HG03575 (cell line): ENCODE results near the gene FOXL3.

Experiments used
- ATAC-seq: cut with Tn5 transposase; IDR thresholded peaks from one replicate; pipeline ENCODE4 v1.9.1; 2021; ENCODE audit not compliant: unreplicated experiment, insufficient number of reproducible peaks, low FRiP score; ENCODE audit errors: extremely low read depth

Gene FOXL3

DNA sequence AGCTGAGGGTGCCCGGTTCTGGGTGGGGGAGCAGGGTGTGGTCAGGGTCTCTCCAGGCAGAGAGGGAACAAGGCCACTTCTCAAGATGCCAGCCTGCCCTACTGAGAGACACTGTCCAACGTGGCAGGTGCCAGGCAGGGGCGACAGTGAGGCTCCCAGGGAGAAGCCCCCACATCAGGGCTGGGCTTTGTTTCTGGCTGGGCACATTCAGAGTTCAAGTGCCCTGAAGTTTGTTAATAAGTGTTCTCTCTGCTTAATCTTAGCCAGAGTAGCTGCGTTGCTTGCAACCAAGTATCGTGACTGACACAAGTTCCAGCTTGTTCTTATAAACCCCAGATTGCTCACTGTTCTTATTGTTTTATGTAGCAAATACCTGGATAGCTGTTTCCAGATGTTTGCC lies 21.8 kb downstream of the FOXL3 start:
- ATAC-seq: no peak

DNA sequence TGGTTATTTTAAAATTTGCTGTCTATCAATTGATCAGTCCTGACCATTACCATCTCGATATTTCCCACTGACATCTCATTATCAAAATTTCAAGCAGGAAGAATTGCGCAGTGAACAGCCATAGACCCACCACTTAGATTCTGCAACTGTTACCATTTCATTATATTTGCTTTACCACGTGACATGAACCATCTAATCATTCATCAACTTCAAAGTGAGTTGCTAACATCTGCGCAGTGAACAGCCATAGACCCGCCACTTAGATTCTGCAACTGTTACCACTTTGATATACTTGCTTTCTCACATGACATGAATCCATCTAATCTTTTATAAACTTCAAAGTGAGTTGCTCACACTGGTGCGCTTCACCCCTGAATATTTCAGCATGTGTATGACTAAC lies 22.5 kb downstream of the FOXL3 start:
- ATAC-seq: no peak

DNA sequence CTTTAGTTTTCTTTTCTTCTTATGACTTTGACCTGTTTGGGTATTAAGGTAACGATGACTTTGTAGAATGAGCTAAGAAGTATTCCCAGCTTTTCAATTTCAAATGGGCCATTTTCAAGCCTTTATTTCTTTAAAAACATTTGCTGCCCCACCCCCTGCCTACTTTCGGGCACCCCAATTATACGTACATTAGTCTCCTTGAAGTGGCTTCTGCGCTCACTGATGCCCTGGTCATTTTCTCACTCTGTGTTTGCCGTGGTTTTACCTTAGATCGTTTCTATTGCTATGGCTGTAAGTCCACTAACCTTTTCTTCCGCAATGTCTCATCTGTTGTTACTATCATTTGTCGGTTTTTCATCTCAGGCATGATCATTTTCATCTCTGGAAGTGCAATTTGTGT lies 24.9 kb downstream of the FOXL3 start:
- no peak for ATAC-seq

DNA sequence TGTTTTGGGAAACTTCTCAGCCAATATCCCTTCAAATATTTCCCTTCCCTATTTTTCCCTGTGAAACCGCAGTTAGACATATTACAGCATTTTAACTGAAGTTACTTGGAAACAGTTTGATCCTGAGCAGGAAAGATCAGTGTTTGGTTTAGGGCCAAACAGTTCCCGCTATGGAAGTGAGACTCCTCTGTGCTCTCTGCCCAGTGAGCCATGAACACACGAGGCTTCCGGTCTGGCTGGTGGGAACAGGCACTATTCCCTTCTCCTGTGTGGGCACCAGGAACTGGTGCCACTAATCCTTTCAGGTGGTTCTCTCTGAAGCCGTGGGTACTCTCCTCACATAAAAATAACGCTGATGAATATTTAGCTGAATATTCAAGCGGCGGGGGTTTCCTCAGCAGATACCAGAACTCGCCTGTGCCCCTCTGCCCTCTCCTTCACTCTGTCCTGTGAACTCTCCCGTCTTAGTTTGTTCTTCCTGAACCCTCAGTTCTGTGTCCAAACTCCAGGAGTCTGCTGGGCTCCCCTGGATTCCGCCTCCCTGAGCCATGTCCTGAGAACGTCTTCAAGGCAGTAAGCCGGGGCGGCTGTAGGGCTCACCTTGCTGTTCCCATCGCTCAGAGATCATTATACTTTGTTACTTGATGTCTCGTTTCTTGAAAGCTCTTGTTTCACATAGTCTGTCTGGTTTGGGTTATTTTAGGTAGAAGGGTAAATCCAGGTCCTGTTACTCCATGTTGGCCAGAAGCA lies 25.7 kb downstream of the FOXL3 start:
- ATAC-seq: no peak

DNA sequence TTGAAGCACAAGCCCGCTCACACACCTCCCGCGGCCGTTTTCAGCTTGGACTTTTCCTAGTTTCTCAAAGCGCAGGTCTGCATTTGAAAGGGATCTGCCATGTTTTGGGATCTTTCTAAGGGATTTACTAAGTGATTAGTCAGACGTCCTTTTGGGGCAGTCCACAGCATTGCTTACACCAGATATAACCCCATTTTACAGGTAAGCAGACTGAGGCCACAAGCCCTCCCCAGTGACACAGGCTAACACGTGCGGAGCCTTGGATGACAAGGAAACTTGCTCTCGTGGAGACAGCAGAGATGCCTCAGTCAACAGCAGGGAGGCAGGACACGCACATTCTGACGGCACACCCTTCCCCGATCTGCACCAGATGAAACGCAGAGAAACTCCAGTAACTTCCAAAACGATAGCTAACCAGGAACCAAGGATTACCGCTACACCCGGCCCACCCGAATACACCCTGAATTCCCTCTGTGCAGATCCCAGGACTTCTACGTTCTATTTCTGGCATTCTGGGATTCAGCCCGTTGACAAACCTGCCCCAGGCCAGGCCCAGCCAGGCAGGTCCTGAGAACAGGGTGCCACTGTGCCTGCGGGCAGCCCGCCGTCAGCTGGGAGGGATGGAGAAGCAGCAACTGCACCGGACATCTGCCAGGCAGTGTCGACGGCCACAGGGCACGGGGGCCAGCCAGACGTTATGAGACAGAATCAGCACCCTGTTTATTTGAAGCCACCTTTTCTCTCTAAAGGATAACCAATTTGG lies 27.9 kb downstream of the FOXL3 start:
- ATAC-seq: no peak

DNA sequence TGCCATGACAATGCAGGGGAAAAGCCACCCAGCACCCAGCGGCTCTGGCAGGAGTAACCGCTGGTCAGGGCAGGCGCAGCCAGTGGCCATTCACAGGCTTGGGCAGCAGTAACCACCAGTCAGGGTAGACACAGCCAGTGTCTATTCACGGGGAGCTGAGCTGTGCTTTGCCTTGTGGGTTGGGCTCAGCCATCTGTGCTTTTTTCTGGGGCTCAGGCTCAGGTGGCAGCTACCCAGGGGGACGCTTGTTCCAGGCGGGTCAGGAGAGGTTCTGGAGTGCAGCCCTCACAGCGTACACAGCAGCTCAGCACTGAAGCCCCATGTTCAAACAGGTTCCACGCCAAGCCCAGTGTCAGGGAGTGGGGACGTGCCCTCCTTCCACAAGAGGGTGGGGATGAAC lies 28.5 kb downstream of the FOXL3 start:
- ATAC-seq: no peak

DNA sequence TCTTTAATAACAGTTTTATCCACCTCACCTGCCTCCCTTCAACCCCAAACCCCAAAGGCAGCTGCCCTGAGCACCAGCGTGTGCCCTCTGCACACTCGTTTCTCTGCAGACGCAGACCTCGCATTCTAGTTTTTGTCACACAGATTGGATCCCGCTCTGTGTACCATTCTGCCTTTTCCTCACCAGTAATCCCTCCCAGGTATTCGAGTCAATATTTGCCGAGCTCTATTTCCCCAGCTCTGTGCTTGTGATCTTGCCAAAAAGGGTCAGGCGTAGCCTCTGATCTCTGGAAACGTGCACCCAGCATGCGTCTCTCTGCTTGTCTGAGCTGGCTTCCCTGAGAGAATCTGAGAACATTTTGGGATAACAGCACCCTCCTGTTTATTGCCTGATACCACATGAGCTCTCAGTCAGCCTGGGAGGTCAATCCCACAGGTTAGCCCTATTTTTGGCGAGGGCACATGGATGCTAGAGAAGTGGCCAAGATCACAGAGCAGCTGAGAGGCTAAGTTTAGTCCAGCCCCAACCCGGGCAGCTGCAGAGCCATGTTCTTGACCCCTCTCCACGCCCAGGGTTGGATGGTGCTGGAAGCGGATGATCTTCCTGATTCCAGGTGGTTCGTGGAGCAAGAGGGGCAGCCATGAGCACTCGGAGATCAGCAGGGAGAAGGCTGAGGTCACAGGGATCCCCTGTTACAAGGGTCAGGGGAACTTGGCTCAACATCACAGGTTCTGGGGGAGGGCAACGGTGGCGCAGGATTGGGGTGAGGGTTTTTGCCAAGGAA lies 29.1 kb downstream of the FOXL3 start:
- ATAC-seq: no peak

DNA sequence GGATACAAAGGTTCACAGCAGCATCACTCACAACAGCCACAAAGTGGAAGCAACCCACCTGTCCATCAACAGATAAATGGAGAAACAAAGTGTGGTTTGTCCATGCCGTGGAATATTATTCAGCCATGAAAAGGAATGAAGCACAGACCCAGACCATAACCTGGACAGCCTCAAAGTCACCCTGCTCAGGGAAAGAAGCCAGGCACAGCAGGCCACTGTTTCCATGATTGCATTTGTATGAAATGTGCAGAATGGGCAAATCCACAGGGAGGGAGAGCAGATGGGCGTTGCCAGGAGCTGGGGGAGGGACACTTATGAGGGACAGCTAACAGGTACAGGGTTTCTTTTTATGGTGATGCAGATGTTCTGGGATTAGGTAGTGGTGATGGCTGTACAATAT lies 30.3 kb downstream of the FOXL3 start:
- ATAC-seq: no peak

DNA sequence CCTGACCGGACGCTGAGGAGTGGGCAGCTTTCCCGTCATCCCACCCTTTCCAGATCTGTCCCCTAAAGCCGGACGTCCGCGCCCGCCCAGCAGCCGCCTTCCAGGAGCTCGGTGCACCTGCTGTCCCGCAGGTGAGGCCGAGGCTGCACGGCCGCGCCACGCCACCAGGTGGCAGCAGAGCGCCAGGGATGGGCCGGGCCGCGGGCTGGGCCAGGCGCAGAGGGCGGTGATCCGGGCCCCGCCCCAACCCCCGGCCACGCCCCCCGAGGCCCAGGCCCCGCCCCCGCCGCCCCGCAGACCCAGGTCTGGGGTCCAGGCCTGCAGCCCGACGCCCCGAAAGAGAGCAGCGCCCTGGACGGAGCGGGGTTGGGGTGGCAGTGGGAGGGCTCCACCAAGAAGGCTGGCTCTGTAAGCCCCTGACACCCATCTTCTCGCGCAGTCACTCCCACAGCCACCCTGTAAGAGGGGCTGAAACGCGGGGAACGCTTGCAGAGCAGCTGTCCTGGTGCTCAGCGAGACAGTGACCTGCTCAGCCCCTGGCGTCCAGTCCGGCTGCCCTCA lies 32.2 kb downstream of the FOXL3 start:
- no peak for ATAC-seq

DNA sequence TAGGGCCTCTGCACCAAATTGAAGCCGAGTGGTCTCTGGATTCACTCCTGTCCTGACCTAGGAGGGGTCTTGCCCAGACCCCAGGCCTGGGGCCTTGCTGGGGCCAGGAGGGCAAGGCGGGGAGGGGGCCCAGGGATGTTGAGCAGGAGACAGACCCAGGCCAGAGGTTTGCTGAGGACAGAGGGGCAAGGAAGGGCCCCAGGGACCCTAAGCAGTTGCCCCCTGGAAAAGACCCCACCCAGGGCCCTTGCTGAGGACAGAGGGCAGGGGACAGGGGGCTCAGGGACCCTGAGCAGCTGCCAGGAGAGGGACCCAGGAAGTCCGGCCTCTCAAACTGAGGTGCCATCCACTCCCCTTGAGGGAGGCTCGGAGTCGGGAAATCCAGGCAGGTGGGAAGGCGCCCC lies 32.7 kb downstream of the FOXL3 start:
- ATAC-seq: no peak

DNA sequence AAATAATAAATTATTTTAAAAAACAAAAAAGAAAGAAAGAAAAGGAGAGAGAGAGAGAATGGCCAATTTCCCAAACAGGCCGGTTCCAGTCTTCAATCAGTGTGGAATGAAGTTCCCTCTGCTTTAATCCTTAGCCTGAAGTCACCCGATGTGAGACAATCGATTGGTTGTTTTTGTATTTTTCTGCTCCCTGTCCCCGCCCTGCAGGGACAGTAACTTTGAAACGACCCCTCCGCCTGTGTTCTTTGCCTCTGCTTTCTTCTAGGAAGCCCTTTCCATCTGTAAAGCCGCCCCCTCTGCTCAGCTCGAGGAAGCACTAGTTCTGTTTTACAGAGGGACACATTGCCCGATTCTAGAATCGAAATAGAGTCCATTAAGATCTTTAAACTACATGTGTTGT lies 33.4 kb downstream of the FOXL3 start:
- no peak for ATAC-seq

DNA sequence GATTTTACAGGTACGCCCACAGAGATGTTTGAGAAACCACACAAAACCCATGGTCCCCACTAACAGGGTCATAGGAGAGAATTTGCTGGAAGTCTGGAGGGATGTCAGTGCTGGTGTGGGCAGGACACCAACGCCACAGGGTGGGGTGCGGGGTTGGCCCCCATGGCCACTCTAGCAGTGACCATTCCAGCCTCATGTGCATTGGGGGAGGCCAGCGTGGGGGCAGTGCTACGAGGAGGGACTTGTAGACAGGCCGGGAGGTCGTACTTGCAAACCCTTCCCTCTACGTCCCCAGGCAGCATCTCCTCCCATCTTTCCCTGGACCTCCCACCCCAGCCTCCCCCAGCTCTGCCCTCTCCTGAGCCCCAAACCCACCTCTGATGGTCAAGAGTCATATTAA lies 34.0 kb downstream of the FOXL3 start:
- no peak for ATAC-seq

DNA sequence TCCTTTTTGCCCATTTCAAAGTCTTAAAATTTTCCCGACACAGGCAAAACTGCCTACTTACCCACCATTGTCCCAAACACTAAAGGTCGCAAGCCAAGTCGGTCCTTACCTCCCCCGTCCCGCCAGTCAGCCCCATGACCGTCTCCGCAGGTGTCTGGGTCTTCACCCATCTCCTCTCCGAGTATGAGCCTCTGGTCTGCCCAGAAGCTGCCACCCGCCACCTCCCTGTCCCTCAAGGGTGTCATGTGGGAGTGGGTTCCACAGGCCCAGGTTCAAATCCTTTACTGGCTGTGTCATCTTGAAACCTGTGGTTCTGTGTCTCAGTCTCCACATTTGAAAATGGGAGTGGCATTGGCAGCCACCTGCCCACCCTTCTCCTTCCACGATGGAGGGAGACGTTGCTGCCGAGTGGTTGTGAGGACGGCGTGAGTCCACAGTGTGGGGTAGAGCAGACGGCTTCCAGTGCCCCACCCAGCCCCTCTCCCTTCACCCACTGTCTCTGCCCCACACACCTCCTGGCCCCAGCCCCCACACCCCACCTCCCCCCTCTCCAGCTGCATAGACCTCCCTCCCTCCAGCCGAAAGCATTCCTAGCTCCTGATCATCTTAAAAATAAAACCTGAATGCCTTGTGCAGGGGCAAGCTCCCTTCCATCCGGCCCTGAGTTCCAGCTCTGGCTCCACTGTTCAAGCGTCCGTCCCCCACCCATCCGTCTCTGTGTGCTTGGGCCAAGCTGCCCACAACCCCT lies 35.3 kb downstream of the FOXL3 start:
- ATAC-seq: no peak

DNA sequence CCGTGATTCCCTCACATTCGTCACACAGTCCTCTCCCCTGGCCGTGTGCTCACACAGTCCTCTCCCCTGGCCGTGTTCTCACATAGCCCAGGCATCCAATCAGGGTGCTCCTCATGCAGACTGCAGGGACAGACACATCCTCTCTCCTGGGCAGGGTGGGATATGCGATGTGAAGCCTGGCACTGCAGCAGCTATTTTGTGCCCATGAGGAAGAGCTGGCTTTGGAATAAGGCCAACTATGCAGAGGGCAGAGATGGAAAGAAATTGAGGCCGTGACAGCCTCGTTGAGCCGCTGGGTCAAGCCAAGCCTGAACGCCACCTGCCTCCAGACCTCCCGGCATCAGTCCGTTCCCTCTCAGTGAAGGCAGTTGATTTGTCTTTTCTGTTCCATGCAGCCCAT lies 35.8 kb downstream of the FOXL3 start:
- no peak for ATAC-seq

DNA sequence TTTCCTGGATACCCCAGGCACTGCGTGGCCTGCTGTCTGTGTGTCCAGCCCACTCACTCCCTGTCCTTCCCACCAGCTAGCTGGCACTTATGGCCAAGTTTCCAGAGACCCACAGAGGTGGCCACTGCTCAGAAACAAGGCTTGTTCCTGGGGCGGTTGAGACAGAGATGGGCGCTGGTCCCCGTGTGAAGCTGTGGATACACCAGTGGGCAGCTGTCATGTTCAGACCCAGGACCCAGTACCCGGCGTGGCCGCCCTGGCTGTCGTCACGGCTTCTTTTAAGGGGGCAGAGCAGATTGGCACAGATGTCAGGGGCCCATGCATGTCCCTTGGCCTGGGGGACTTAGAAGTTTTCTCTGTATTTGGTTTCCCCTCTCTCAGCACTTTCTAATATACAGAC lies 36.3 kb downstream of the FOXL3 start:
- ATAC-seq: no peak

DNA sequence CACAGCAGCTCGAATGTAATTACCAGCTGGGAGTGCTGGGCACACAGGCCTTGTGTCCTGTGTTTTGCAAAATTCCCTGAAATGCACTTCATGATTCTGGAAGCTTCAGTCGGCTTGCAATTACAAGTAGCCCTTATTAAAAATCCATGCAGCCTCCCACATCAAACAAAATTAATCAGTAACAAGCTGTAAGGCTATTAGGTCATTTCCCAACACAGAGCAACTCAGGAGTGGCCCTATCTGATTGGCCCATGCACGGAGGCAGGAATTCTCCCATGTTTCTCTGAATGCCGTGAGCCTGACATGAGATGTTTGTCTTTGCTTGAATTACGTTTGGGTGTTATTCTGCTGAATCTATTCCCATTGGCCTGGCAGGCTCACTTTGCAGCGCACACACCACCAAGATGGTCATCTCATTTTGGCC lies 36.9 kb downstream of the FOXL3 start:
- ATAC-seq: no peak

DNA sequence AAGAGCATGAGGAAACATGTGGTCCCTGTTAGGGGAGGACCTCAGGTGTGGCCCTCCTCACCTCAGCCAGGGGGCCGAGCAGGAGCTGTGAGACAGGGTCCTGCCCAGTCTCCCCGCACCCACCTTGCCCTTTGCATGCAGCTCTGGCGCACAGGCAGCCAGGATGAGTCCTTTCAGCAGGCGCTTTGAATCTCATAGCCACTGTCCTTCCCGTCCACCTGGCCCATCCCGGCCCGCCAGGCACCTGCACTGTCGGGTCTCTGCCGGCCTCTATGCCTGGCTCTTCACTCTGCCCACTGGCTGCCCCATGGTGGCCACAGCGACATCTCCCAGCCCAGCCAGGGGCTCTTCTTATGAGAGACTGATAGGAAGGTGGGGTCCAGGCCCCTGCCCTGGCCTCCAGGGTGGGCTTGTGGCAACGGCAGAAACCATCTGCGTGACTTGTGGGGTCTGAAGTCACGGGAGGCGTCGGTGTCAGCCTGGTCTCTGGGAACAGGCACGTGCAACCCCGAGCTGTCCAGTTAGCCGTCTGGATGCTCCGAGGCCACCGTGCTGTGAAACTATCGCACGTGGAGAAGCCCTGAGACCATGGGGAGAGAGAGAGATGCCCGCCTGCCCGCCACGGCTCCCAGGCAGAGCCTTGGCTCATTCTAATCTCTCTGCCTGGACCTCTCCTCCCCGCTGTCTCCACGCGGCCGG lies 37.4 kb downstream of the FOXL3 start:
- ATAC-seq: no peak

DNA sequence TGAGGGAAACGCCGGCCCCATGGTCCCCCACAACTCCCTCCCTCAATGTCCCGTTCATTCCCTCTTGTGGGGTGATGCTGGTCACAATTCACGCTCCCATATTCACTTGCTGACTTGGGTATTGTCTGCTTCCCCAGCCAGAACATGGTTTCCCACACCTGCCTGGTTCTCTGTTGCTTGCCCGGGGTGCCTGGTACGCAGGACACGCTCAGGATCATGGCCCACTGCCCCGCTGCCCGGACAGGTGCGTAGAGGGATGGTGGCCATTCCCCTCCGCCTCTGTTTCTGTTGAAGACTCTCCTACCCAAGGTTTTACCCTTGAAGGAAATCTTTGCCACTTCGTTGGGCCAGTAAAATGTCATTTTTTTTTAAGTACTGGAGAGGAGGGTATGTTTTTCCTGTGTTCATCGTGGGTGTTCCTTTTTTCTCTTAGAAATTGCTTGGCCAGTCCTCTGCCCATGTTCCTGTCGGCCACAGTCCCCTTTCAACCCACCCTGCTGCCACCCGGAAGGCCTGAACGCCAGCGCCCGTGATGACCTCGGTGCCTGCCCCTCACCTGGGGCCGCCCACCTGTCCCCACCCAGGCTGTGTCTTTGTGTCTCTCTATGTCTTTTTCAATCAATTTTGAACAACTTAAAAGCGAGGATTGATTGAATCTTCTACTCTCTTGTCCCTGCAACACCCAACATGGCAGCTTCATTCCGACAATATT lies 38.2 kb downstream of the FOXL3 start:
- no peak for ATAC-seq
